Hematopoietic multipotent progenitor cell treated with erythropoietin and hydrocortisone succinate and interleukin-3 and kit ligand, for 6 days (in vitro differentiated cells): Measurements from ENCODE around the gene BCL10.
A peak's percentile ranks its signal among the peaks of the same experiment; 100 is the strongest.
"Not testable (repeated sequence)": the region's sequence is repeated elsewhere in the genome, so short reads cannot be mapped to it uniquely, and the experiment has no call there.

Experiments
- DNase-seq: peaks from one replicate; pipeline ENCODE4 v3.0.0-alpha.2; 2015

Gene BCL10

DNA sequence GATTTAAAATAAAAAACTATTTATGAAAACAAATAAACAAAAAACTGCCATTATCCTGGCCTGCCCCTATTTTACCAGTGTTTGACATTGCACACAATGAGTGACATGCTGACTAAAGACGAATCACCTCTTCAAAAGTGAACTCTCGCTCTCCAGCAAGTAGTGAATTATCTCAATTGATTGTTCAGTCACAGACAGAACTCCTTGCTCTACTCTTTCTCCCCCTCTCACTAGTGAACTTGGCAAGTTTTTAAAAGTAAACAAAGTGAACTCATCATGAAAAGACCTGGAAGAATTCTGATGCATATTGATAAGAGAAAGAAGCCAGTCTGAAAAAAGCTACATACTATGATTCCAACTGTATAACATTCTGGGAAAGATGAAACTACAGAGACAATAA is 12.3 kb downstream of the BCL10 start:
- no peak for DNase-seq

- no peak for DNase-seq
These were observed 13.4 kb downstream of the BCL10 start for GRCh38 chr1:85262985-85263384.

DNA sequence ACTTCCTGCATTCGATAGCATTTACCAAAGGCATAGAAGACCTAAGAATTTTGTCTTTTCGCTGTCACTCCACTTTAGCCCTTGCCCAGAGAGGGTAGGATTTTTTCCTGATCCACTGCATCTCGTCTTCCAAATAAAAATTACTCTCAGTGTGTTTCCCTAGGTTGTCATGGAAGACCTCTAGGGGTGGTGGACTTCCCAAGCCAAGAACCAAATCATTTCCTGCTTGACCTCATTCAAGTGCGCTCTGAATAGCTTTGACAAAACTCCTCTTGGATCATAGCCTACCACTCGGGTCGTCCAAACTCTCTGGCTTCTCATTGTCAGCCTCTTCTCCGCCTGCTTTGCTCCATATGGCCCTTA is 16.5 kb downstream of the BCL10 start:
- no peak for DNase-seq

DNA sequence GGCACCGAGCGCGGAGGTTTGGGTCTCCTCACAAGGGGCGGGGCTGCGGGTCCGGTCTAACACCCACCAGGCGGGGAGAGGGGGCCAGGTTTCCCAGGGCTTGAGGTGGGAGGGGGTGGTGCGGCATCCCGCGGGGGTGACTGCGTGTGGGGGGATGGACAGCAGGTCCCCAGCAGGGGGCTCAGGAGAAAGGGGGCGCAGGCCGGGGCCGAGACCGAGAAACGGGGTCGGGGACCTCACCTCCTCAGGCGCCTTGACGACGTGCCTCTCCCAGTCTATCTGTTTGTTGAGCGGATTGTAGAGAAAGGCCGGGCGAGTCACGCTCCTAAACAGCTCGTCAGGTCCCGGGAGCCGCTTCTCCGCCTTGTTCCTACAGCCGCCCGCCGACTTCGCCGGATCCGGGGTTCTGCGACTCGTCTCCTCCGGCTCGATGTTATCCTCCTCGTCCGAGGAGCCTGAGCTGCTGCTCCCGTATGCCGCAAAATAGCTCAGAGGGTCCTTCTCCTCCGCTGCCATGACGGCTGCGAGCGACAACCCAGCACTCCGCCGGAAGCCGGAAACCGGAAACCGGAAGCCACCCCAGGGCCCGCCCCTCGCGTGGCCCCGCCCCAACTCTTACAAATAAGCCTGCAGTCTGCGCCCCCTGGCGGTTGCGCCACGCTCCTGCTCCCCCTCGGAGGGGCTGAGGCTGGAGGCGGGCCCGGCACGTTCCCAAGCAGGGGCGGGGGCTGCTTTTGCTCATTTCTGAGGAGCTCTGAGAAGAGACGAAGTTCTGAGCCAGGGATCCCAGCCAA is 17.1 kb downstream of the BCL10 start, which contains the start of gene C1orf52:
TSS of gene C1orf52 (minus strand) at position 545 of the 794 bp plus-strand sequence. CDS start at position 516, 29 bp downstream.
- DNase-seq: peak; percentile 94

DNA sequence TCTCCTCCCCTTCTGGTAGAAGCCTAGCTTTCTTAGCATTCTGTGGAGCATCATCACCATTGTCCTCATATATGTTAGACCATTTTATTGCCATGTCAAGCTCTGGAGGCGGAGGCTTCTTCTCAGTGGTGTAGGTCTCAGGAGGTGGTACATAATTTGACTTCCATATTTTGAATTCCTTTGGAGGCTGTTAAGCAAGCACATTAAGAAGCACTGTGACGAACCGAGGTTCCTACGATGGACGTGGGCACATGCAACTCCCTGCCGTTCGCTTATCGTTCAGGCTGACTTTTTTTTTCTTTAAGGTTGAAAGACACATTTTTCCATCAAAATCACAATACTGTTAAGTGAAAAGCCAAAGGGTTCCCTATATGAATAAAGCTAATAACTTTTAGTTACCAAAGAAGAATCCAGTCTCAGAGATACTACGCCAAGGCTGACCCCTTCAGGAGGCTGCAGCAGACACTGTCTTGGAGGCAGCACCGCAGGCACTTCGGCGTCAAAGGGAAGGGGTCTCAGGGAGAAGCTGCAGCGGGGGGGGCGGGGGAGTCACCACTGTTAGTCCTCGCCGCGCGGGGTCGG is 17.8 kb downstream of the BCL10 start:
- DNase-seq: peak; percentile 25

DNA sequence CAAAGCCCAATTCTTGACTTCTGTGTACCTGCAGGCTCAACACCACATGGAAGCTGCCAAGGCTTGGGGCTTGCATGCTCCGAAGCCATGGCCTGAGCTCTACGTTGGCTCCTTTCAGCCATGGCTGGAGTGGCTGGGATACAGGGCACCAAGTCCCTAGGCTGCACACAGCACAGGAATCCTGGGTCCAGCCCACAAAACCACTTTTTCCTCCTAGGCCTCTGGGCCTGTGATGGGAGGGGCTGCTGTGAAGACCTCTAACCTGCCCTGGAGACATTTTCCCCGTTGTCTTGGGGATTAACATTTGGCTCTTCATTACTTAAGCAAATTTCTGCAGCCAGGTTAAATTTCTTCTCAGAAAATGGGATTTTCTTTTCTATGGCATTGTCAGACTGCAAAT is 27.4 kb downstream of the BCL10 start:
- not testable (repeated sequence) for DNase-seq

- DNase-seq: no peak
These were observed 30.5 kb downstream of the BCL10 start for GRCh38 chr1:85245891-85246290.

- DNase-seq: no peak
These were observed 31.0 kb downstream of the BCL10 start for GRCh38 chr1:85245456-85245855.

DNA sequence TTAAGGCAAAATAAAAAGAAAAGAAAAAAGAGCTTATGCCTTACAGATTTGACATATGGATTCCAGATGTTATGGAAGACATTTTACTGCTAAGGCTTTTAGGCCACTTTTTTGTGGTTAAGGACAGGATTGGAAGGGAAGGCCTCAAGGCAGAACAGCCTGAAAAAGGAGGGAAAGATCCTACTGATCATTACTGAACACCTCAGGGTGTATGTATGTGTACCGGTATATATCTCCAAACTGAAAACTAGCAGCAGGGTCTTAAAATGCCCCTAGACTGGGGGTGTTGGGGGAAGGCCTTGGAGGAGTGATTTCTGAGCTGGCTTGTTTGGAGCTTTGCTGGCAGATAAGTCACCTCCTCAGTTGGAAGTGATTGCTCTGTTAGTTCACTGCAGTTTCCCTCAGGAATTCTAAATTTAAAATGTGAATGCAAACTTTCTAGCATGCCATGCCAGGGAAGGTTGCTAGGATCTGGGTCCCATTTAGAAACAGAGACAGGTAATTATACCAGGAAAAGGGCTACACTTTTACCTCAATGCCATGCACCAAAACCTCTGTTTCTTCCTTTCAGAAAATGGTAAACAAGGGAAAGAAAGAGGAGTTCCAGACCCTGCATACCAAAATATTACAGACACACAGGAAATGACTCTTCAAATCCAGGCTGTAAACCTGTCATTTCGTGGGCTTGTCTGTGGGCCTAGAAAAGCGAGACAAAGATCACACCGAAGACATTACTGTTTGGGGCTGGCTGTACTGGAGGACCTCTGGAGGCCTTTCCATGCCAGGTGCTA is 32.0 kb downstream of the BCL10 start:
- DNase-seq: peak; percentile 24

DNA sequence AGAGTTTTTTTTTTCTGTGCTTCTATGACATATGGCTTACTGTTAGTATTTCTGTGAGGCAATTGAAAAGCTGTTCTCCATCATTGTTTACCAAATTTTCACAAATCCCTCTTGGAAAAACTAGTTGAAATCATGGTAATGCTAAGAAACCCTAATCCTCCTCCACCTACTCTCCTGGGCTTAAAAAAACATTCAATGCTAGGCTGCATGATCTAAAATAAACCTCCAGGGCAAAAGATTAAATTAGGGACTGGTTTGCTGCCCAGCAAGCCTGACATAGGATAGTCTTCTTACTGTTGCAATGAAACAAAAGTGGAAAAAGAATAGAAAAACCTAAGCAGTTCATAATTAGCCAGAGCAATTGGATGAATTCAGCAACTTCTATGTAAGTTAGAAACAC is 33.1 kb downstream of the BCL10 start:
- DNase-seq: no peak

DNA sequence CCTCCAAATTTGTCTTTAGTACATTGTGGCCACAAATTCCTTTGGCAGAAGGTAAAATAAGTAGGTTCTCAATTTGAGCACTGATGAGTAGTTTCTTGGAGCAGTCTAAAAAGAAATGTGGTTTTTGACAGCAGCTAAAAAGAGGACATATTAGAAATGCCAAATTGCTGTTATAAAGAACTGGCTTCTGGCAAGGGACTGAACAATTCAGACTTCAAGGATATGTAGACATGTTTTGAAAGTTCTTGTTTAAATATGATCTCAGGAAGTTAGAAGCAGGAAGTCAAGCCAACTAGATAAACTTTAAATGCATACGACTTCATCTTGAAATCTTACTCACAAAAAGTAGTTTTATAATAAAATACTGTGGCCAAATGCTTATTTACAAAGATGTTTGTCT is 35.8 kb downstream of the BCL10 start:
- DNase-seq: no peak

- DNase-seq: peak; percentile 68
These were observed 36.2 kb downstream of the BCL10 start for GRCh38 chr1:85240174-85240601.

DNA sequence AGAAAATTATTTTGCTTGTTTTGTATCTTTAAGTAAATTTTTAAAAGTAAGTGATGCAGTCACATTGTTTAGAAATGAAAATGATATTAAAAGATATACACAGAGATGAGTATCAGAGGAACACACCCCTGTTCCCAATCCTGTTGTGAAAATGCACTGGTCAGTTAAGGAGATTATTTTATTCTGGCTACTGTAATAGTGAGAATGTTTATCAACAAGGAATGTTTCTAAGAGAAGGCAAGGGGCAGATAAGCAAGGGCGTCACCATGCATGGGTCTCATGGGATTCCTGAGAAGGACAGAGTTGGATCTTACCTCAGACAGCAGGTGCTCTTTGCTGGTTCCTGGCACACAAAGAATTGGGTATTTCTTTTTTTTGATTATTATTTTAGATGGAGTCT is 38.8 kb downstream of the BCL10 start:
- no peak for DNase-seq

DNA sequence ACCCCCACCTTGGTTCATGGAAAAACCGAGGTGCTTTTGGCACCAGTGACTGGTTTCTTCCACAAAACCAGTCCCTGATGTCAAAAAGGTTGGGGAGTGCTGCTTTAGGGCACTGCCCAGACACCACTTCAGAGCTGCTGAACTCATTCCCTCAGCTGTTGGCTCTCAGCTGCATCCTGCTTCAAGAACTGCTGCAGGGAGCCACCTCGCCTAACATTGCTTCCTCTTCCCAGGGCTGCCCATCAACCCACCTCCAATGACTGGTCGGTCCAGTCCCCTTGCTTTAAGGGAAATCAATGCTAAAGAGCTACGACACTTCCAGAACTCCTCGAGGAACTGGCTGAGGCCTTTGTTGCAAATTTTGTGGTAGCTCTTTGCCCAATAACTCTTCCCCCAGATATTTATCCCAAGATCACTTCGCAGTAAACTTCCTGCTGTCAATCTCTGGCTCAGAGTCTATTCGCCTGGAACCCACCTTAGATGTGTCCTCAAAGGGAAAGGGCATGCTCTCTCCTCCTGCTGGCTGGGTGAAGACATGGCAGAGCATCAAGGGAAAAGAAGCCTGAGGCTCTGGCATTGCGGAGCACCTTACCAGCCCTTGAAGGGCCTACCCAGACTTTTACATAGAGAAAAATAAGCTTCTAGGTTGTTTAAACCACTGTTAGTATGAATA is 46.0 kb downstream of the BCL10 start:
- peak; percentile 36 for DNase-seq

GRCh38 chr1:85229574-85230097 is 46.8 kb downstream of the BCL10 start:
- DNase-seq: no peak

GRCh38 chr1:85228972-85229371 is 47.5 kb downstream of the BCL10 start:
- DNase-seq: no peak

DNA sequence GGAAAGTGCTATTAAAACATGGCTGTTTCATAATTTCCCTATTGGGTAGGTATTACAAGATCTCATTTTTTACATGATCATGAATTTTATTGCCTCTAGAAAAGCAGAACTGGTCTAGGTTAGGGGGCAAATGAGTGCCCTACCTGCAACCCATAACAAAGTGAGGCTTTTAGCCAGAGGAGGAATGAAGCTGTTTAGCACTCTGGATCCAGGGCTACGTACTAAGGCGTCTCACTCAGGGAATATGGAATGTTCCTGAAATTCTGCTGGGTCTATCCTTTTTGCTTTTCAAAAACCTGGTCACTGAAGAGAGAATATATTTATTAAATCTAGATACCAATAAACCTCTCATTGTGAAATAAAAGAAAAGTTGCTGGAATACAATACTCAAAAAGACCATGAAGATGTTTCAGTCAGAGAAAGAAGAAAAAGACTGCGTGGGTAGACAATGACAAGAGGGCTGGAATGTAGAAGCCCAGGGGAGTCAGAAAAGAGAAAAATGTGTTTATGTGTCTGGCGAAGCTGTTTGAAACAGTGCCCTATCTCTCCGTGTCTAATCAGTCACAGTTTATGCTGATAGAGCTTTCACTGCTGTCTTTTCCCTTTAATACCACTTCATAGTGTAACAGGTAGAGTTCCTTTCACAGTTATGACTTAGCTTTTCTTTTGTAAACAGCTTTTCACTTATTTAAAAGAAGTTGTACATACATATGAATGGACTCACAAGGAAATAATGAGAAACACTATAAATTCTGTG is 50.6 kb downstream of the BCL10 start:
- DNase-seq: no peak

GRCh38 chr1:85224734-85225623 is 51.5 kb downstream of the BCL10 start:
- DNase-seq: peak; percentile 83

- no peak for DNase-seq
These were observed 52.1 kb downstream of the BCL10 start for GRCh38 chr1:85224295-85224694.

- no peak for DNase-seq
These were observed 53.1 kb downstream of the BCL10 start for GRCh38 chr1:85223334-85223733.

DNA sequence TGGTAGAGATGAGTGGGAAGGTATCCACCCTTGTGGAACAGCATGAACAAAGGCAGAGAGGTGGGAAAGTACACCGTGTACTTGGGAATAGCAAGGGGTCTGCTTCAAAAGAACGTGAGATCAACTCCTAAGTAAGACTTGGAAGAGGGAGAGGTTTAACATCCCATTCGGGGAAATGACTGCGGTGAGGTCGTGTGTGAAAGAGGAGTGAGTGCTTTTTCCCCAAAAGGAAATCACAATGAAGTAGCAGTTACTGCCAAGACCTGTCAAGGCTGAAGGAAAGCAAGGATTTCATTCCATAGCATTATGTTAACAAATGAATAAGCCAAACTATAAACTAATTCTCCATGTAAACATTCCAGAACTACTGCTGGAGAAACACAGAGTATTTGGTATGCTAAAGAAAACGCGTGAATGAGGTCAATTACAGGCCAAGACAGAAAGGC is 55.7 kb downstream of the BCL10 start:
- no peak for DNase-seq
